ENCODE data around the gene HIVEP3.
"Not testable (repeated sequence)": the region's sequence is repeated elsewhere in the genome, so short reads cannot be mapped to it uniquely, and the experiment has no call there.

HIVEP3 gene

GRCh38 chr1:41952208-41952607 is 33.5 kb upstream of the HIVEP3 start:
- TF ChIP-seq CTCF (conservative IDR thresholded peaks at IDR 0.05; ENCODE audit: low read depth, low read length): no peak
- peak overlapping the region; percentile 61; the same call in 1 of the 2 replicates for H3K27ac ChIP-seq
- H3K79me2 ChIP-seq (ENCODE audit: insufficient read depth, low read depth): no peaks in the 10 kb centered on the region
- peaks cover 68% of the 10 kb centered on the region for H3K4me1 ChIP-seq (ENCODE audit: low read depth, poor library complexity, severe bottlenecking)
- no peaks in the 10 kb centered on the region for H3K27me3 ChIP-seq (ENCODE audit: insufficient read depth, low read depth)
- no peak overlapping the region for H3K4me3 ChIP-seq (IDR thresholded peaks at IDR 0.05; ENCODE audit: insufficient read depth, low read depth, low read length)
- H3K9ac ChIP-seq: no peak overlapping the region
- H3K36me3 ChIP-seq (ENCODE audit: insufficient read depth): no peaks in the 10 kb centered on the region
- no peak overlapping the region for H2AFZ ChIP-seq (ENCODE audit: low read depth)
- no peak overlapping the region for H3K4me2 ChIP-seq
- H4K20me1 ChIP-seq (ENCODE audit: insufficient read depth): no peaks in the 10 kb centered on the region

GRCh38 chr1:41951492-41951891 is 32.8 kb upstream of the HIVEP3 start:
- Histone ChIP-seq H3K27ac (peak overlapping the region; percentile 61), H3K4me2 (peak overlapping the region; percentile 91), H3K4me1 (ENCODE audit: low read depth, poor library complexity, severe bottlenecking) (peaks cover 65% of the 10 kb centered on the region)
- H3K4me3 ChIP-seq (IDR thresholded peaks at IDR 0.05; ENCODE audit: insufficient read depth, low read depth, low read length); H4K20me1 ChIP-seq (ENCODE audit: insufficient read depth); H3K27me3 ChIP-seq (ENCODE audit: insufficient read depth, low read depth); H3K79me2 ChIP-seq (ENCODE audit: insufficient read depth, low read depth); H3K9ac ChIP-seq; H3K36me3 ChIP-seq (ENCODE audit: insufficient read depth); H2AFZ ChIP-seq (ENCODE audit: low read depth): not testable (repeated sequence)

- Histone ChIP-seq H4K20me1 (ENCODE audit: insufficient read depth) (no peaks in the 10 kb centered on the region), H3K27me3 (ENCODE audit: insufficient read depth, low read depth) (no peaks in the 10 kb centered on the region), H3K9ac (no peak overlapping the region), H2AFZ (ENCODE audit: low read depth) (no peak overlapping the region), H3K4me1 (ENCODE audit: low read depth, poor library complexity, severe bottlenecking) (peaks cover 58% of the 10 kb centered on the region), H3K4me2 (peak overlapping the region; percentile 91), H3K79me2 (ENCODE audit: insufficient read depth, low read depth) (no peaks in the 10 kb centered on the region), H3K27ac (peak overlapping the region; percentile 61), H3K4me3 (IDR thresholded peaks at IDR 0.05; ENCODE audit: insufficient read depth, low read depth, low read length) (no peak overlapping the region), H3K36me3 (ENCODE audit: insufficient read depth) (no peaks in the 10 kb centered on the region)
- no peak for TF ChIP-seq CTCF (conservative IDR thresholded peaks at IDR 0.05; ENCODE audit: low read depth, low read length)
Observed at GRCh38 chr1:41950820-41951219, 32.1 kb upstream of the HIVEP3 start.

- not testable (repeated sequence) for H2AFZ ChIP-seq (ENCODE audit: low read depth); H3K4me2 ChIP-seq; H4K20me1 ChIP-seq (ENCODE audit: insufficient read depth); H3K27me3 ChIP-seq (ENCODE audit: insufficient read depth, low read depth); H3K36me3 ChIP-seq (ENCODE audit: insufficient read depth); H3K79me2 ChIP-seq (ENCODE audit: insufficient read depth, low read depth); H3K9ac ChIP-seq; H3K4me3 ChIP-seq (IDR thresholded peaks at IDR 0.05; ENCODE audit: insufficient read depth, low read depth, low read length); H3K27ac ChIP-seq
- H3K4me1 ChIP-seq (ENCODE audit: low read depth, poor library complexity, severe bottlenecking): peaks cover 16% of the 10 kb centered on the region
Observed at GRCh38 chr1:41945946-41946345, 27.2 kb upstream of the HIVEP3 start.

- H2AFZ ChIP-seq (ENCODE audit: low read depth): no peak overlapping the region
- H3K4me2 ChIP-seq: no peak overlapping the region
- H3K36me3 ChIP-seq (ENCODE audit: insufficient read depth): no peaks in the 10 kb centered on the region
- no peak overlapping the region for H3K4me3 ChIP-seq (IDR thresholded peaks at IDR 0.05; ENCODE audit: insufficient read depth, low read depth, low read length)
- H3K27ac ChIP-seq: no peak overlapping the region
- no peaks in the 10 kb centered on the region for H3K79me2 ChIP-seq (ENCODE audit: insufficient read depth, low read depth)
- H4K20me1 ChIP-seq (ENCODE audit: insufficient read depth): no peaks in the 10 kb centered on the region
- no peak overlapping the region for H3K9ac ChIP-seq
- no peak for TF ChIP-seq CTCF (conservative IDR thresholded peaks at IDR 0.05; ENCODE audit: low read depth, low read length)
- H3K27me3 ChIP-seq (ENCODE audit: insufficient read depth, low read depth): no peaks in the 10 kb centered on the region
- H3K4me1 ChIP-seq (ENCODE audit: low read depth, poor library complexity, severe bottlenecking): no peaks in the 10 kb centered on the region
Observed at GRCh38 chr1:41943717-41944116, 25.0 kb upstream of the HIVEP3 start.

Measured in KMS-11 (cell line).